ENCODE results near the gene MREG. TPM values are rescaled to one million over a fixed set of nuclear protein-coding genes. Genes with fewer than 3 reads are reported as not detected.

The MREG gene
- total and polyA plus RNA-seq, 10 of the 15 experiments (the other 5 are each of a cell fraction or from before 2014, with no cell fraction given), result 6.9 to 45.0 (median 28.5) TPM

DNA sequence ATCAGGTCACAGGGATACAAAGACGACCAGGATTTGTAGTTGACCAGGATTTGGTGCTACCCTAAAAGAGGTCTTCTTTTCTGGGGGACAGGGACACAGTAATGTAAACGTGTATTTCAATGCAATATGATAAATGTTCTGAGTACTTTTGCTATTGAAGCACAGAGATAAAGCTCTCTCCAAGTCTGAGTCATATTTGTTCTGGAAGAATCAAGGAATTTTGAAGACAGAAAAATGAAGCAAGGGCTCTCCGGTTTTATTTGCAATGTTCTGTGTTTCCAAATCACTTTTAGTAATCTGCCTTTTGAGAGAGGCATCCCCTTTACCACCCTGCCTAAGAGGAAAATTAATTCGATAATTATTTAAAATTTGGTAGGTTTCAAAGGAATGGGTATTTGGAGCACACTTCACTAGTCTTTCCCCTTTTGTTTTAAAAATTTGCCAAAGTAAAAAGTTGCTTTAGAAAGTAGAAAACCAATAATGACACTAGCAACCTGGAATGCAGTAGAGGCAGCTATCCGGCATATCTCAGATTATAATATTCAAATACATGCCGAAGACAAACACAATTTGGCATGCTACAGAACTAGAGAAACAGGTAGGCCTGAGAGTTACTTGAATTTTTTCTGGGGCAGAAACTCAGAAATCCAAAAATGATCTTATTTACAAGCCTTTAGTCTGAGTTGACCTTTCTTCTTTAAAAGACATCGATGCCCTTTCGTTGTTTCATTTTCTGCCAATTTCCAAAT is 82.7 kb downstream of the MREG start:
- H3K27me3 ChIP-seq (replicated peaks in 1 of 2; ENCODE audit: control insufficient read depth in 2 of 2, insufficient read depth in 2 of 2, low read length in 1 of 2), result no peaks in the 10 kb centered on the region
- FAIRE-seq (no peak), ATAC-seq (no peak), DNase-seq (ENCODE audit: low read depth, low spot score) (no peak)
- H3K36me3 ChIP-seq (ENCODE audit: control insufficient read depth in 2 of 2, insufficient read depth in 2 of 2, low read length in 1 of 2), result no peaks in the 10 kb centered on the region
- SMC1A ChIA-PET (ENCODE audit: uncharacterized antibody, unreplicated experiment), result interaction anchor here (0.5 to 4.1 kb wide), 26 partner anchors 9 to 1746 kb away, joined by 3 to 23 read pairs (median 3); partner anchors contain the start of gene ATIC
- H4K20me1 ChIP-seq (ENCODE audit: control insufficient read depth, insufficient read depth), result no peaks in the 10 kb centered on the region; the same call in 1 of the 2 replicates
- no TSS peak for BruUV-seq (replicated peaks)
- H3K4me1 ChIP-seq (ENCODE audit: control insufficient read depth, insufficient read depth, low read length), result peaks cover 4% of the 10 kb centered on the region; the same call in 1 of the 2 replicates
- no peak overlapping the region for H3K4me2 ChIP-seq (ENCODE audit: control insufficient read depth, insufficient read depth)
- intact Hi-C loops (cut with micrococcal nuclease; ENCODE audit: unreplicated experiment), result no loop called here
- no peaks in the 10 kb centered on the region for H3K9me3 ChIP-seq (replicated peaks; ENCODE audit: control insufficient read depth, insufficient read depth, low read length)
- no peak for TF ChIP-seq ATF7 (IDR thresholded peaks at IDR 0.05; ENCODE audit: low read depth)
- no peak for TF ChIP-seq POLR2A (IDR thresholded peaks at IDR 0.05; ENCODE audit: low read depth, low read length)
- TF ChIP-seq BACH1 (IDR thresholded peaks at IDR 0.05; ENCODE audit: borderline replicate concordance), result no peak
- no peak for TF ChIP-seq PAX5 (IDR thresholded peaks at IDR 0.05; ENCODE audit: borderline replicate concordance, low read depth, low read length)
- 67% methylated on average over 8 of the region's 8 CpGs for WGBS (ENCODE audit: insufficient coverage, insufficient replicate concordance, low lambda C conversion rate, missing lambda C conversion rate)
- CTCF ChIA-PET, result interaction anchor here (0.6 to 3.7 kb wide), 56 partner anchors 9 to 1991 kb away, joined by 3 to 34 read pairs (median 3); partner anchors contain the start of gene ATIC
- in situ Hi-C loops (cut with MboI), result loop anchor here (25.0 kb wide), 1 partner anchor 1618 kb away; no protein-coding TSS in a partner anchor
- no peak overlapping the region for H3K9ac ChIP-seq (ENCODE audit: control insufficient read depth, insufficient read depth, low read length)
- no peak overlapping the region for H2AFZ ChIP-seq (ENCODE audit: control insufficient read depth, low read depth, low read length)
- no peak overlapping the region for H3K4me3 ChIP-seq
- H3K27ac ChIP-seq (ENCODE audit: control insufficient read depth, insufficient read depth), result no peak overlapping the region
- H3K79me2 ChIP-seq (ENCODE audit: control insufficient read depth, insufficient read depth, low read length), result no peaks in the 10 kb centered on the region
- POLR2A ChIA-PET, result no interaction called here
- RAD21 ChIA-PET (ENCODE audit: unreplicated experiment), result interaction anchor here (0.6 to 2.5 kb wide), 21 partner anchors 10 to 970 kb away, joined by 3 to 11 read pairs (median 3); partner anchors contain the start of gene ATIC

DNA sequence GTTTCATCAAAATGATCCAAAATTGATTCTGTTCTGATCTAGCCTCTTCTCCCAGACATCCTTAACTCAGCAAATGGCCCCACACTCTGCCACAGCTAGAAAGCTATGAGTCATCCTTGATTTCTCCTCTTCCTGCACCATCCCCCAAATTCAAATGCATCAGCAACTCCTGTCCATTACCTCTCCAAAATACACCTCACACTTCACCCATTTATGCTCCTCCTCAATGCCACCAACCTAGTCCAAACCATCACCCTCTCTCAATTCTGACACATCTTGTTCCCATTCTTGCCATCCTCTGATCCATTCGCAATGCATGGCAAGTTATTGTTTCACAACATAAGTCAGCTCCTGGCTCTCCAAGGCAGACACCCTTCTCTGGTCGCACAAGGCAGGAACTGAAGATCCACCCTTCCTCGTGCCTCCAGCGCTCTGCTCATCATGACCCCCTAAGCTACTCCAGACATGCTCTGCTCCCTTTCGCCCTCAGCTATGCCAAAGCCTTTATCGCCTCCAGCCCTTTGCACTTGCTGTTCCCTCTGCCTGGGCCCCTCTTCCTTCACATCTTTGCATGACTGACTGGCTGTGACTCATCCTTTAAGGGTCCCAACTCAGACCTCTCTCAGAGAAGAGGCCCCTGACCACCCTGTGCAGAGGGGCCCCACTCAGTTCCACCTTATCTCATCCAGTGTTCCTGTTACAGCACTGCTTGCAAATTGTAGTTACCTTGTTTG is 83.6 kb downstream of the MREG start:
- no peak for TF ChIP-seq ZNF622 (IDR thresholded peaks at IDR 0.05)
- TF ChIP-seq GABPA (IDR thresholded peaks at IDR 0.05; ENCODE audit: low read depth), result no peak
- TF ChIP-seq CHD2 (IDR thresholded peaks at IDR 0.05; ENCODE audit: borderline replicate concordance, low read depth, low read length), result no peak
- ChIA-PET RAD21 (ENCODE audit: unreplicated experiment) (interaction anchor here (1.0 kb wide), 1 partner anchor 101 kb away, joined by 3 read pairs; no protein-coding TSS in a partner anchor), SMC1A (ENCODE audit: uncharacterized antibody, unreplicated experiment) (interaction anchor here (0.5 to 2.1 kb wide), 8 partner anchors 10 to 618 kb away, joined by 3 to 6 read pairs (median 3); partner anchors contain the start of gene ATIC), POLR2A (interaction anchor here (0.5 to 0.6 kb wide), 2 partner anchors 132 to 595 kb away, joined by 4 to 5 read pairs; no protein-coding TSS in a partner anchor), CTCF (interaction anchor here (0.9 to 3.7 kb wide), 13 partner anchors 11 to 660 kb away, joined by 3 to 34 read pairs (median 4); no protein-coding TSS in a partner anchor)
- Histone ChIP-seq H4K20me1 (ENCODE audit: control insufficient read depth, insufficient read depth) (no peaks in the 10 kb centered on the region; the same call in 1 of the 2 replicates), H3K36me3 (ENCODE audit: control insufficient read depth in 2 of 2, insufficient read depth in 2 of 2, low read length in 1 of 2) (no peaks in the 10 kb centered on the region), H2AFZ (ENCODE audit: control insufficient read depth, low read depth, low read length) (no peak overlapping the region), H3K4me1 (ENCODE audit: control insufficient read depth, insufficient read depth, low read length) (peaks cover 4% of the 10 kb centered on the region; the same call in 1 of the 2 replicates), H3K27ac (ENCODE audit: control insufficient read depth, insufficient read depth) (no peak overlapping the region), H3K27me3 (replicated peaks in 1 of 2; ENCODE audit: control insufficient read depth in 2 of 2, insufficient read depth in 2 of 2, low read length in 1 of 2) (no peaks in the 10 kb centered on the region), H3K79me2 (ENCODE audit: control insufficient read depth, insufficient read depth, low read length) (no peaks in the 10 kb centered on the region), H3K4me2 (ENCODE audit: control insufficient read depth, insufficient read depth) (no peak overlapping the region), H3K9ac (ENCODE audit: control insufficient read depth, insufficient read depth, low read length) (no peak overlapping the region), H3K9me3 (replicated peaks; ENCODE audit: control insufficient read depth, insufficient read depth, low read length) (no peaks in the 10 kb centered on the region), H3K4me3 (no peak overlapping the region)
- no peak for FAIRE-seq
- in situ Hi-C loops (cut with MboI), result loop anchor here (25.0 kb wide), 1 partner anchor 1617 kb away; no protein-coding TSS in a partner anchor
- no peak for DNase-seq (ENCODE audit: low read depth, low spot score)
- intact Hi-C loops (cut with micrococcal nuclease; ENCODE audit: unreplicated experiment), result no loop called here
- WGBS (ENCODE audit: insufficient coverage, insufficient replicate concordance, low lambda C conversion rate, missing lambda C conversion rate), result 78% methylated on average over 6 of the region's 6 CpGs
- ATAC-seq, result peak; percentile 57
- BruUV-seq (replicated peaks), result no TSS peak
